GM21576 (cell line): ENCODE results near the gene POLR3H.

Experiments used
- ATAC-seq: cut with Tn5 transposase; IDR thresholded peaks from one replicate; pipeline ENCODE4 v1.9.1; 2021; ENCODE audit warnings: mild to moderate bottlenecking, moderate library complexity; ENCODE audit not compliant: unreplicated experiment

The POLR3H gene

GRCh38 chr22:41522813-41523212 is 21.5 kb downstream of the POLR3H start:
- no peak for ATAC-seq

GRCh38 chr22:41521126-41521525 is 23.1 kb downstream of the POLR3H start:
- no peak for ATAC-seq

- no peak for ATAC-seq
Measured at GRCh38 chr22:41518048-41518347, 26.3 kb downstream of the POLR3H start.

GRCh38 chr22:41517172-41518047 is 26.9 kb downstream of the POLR3H start:
- no peak for ATAC-seq

- no peak for ATAC-seq
Measured at GRCh38 chr22:41516462-41516861, 27.8 kb downstream of the POLR3H start.

GRCh38 chr22:41513391-41513790 is 30.9 kb downstream of the POLR3H start:
- ATAC-seq: no peak

GRCh38 chr22:41512421-41513194 is 31.7 kb downstream of the POLR3H start:
- no peak for ATAC-seq

- ATAC-seq: no peak
Measured at GRCh38 chr22:41511521-41511968, 32.7 kb downstream of the POLR3H start.

- ATAC-seq: no peak
Measured at GRCh38 chr22:41508770-41509170, 35.5 kb downstream of the POLR3H start.

- ATAC-seq: no peak
Measured at GRCh38 chr22:41507330-41508063, 36.8 kb downstream of the POLR3H start.

GRCh38 chr22:41505511-41506220 is 38.6 kb downstream of the POLR3H start:
- ATAC-seq: no peak

GRCh38 chr22:41504816-41505215 is 39.5 kb downstream of the POLR3H start:
- no peak for ATAC-seq

GRCh38 chr22:41504397-41504796 is 39.9 kb downstream of the POLR3H start:
- ATAC-seq: no peak

GRCh38 chr22:41501209-41501608 is 43.1 kb downstream of the POLR3H start:
- ATAC-seq: no peak

GRCh38 chr22:41500303-41500702 is 44.0 kb downstream of the POLR3H start:
- no peak for ATAC-seq

GRCh38 chr22:41499624-41500280 is 44.5 kb downstream of the POLR3H start:
- ATAC-seq: no peak

- ATAC-seq: no peak
Measured at GRCh38 chr22:41498303-41498835, 45.9 kb downstream of the POLR3H start.

GRCh38 chr22:41491374-41492100 is 52.7 kb downstream of the POLR3H start:
- ATAC-seq: no peak

- ATAC-seq: no peak
Measured at GRCh38 chr22:41488596-41489385, 55.5 kb downstream of the POLR3H start.
